HS-27A (cell line): ENCODE results near the gene ANTXR2.
"Not testable (repeated sequence)": the region's sequence is repeated elsewhere in the genome, so short reads cannot be mapped to it uniquely, and the experiment has no call there.

ENCODE experiments used
- DNase-seq: peaks from one replicate; pipeline ENCODE4 v3.0.0-alpha.2; 2012; ENCODE audit warnings: low read depth, missing footprints

Gene ANTXR2

GRCh38 chr4:80024335-80024734, 48.7 kb downstream of the ANTXR2 start:
- DNase-seq: no peak

GRCh38 chr4:80022282-80022681, 50.7 kb downstream of the ANTXR2 start:
- no peak for DNase-seq

- DNase-seq: peak; percentile 77
These were observed 55.7 kb downstream of the ANTXR2 start for GRCh38 chr4:80017125-80017854.

DNA sequence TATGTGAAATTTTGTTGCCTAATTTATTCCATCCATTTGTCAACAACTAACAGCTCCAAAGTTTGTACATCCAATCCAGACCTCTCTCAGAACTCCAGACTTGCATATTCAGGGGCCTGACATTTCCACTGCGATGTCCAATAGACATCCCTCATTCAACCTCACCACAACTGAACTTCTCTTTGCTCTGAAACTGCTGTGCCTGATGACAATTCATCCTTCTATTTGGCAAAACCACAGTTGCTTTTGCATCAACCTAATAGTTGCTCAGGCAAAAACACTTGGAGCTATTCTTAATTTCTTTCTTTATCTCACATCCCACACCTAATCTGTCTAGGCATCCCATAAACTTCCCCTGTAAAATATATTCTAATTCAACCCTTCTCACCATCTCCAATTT, 56.5 kb downstream of the ANTXR2 start:
- no peak for DNase-seq

GRCh38 chr4:80015407-80016189, 57.4 kb downstream of the ANTXR2 start:
- no peak for DNase-seq

DNA sequence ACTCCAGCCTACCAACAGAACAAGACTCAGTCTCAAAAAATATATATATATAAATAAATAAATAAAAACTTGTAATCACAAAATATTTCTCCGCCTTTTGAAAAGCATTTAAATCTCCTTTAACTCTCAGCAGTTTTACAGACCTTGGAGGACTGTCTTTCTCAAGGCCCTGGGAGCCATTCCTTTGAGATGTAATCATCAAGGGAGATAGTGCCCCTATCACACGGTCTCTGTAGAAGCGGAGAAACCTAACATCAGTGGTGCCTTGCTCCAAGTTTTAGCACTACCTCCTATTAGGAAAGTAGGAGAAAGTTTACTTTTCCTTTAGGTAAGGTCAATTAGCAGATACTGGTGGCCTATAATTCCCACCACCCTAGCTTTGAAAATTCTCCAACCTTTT, 58.5 kb downstream of the ANTXR2 start:
- DNase-seq: no peak

GRCh38 chr4:80012291-80012690, 60.7 kb downstream of the ANTXR2 start:
- DNase-seq: no peak

GRCh38 chr4:80011636-80012236, 61.3 kb downstream of the ANTXR2 start:
- no peak for DNase-seq

DNA sequence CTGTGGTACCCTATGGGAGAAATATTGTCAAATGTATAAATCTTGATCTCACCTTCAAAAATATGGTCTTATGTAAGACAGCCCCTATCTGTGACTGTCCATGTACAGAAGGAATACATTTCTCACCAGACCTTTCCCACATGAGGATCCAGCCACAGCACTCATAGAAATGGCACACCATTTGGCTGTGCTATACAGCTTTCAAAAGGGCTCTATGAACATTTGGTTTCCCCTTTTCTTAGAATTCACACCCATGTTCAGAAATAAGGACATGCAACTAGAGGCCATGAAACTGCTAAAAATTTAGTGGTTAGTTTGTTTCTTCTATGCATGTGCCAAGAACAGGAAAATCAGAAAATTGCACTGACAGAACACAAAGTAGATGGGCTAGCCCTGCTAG, 62.7 kb downstream of the ANTXR2 start:
- no peak for DNase-seq

- DNase-seq: no peak
These were observed 63.2 kb downstream of the ANTXR2 start for GRCh38 chr4:80009806-80010205.

- DNase-seq: no peak
These were observed 64.1 kb downstream of the ANTXR2 start for GRCh38 chr4:80008971-80009370.

DNA sequence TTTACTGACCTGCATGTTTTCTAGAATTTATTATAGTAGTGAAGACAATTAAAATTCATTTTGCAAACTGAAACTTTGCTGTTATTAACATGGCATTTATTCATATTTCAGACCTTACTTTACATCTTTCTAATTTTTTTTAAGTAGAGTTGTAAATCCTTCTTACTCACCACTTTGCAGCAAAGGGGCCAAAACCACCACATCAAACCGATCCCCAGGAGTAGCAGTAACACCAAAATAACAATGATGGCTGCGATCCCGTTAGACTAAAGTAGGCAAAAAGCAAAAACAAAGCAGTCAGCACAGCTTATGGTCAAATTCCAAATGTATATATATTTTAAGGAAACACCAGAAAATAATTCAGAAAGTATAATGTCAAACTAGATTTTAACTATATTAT, 64.7 kb downstream of the ANTXR2 start:
- DNase-seq: no peak

- DNase-seq: no peak
These were observed 65.3 kb downstream of the ANTXR2 start for GRCh38 chr4:80007745-80008149.

DNA sequence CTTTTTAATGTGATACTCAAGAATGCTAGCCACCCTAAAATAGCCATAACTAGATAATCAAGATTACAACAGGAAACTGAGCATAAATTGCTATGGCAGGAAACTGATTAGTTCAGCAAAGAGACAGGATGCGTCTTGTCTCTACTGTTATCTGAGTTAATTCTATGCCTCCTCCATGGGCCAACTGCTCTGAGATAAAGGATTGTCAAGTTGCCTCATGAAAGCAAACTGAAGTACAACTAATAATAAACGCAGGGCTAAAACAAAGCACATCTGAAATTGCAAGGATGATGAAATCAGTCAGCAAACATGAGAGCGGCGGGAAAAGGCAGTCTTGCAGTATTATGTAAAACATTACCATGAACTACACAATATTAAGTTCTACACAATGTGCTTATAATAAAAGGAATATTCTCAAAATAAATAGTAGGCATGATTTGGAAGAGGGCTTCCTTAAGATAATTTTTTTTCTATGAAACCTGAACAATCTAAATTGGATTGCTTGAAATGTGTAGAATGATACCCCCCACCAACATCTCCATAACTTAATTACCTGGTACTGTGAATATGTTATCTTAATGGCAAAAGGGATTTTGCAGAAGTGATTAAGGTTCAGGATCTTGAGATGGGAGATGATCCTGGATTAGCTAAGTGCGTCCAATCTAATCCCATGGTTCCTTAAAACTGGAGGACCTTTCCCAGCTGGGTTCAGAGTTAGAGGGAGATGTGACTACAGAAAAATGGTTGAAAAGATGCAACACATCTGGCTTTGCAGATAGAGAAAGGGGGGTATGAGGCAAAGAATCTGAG, 65.9 kb downstream of the ANTXR2 start:
- DNase-seq: no peak

GRCh38 chr4:80005863-80006262, 67.2 kb downstream of the ANTXR2 start:
- DNase-seq: no peak

DNA sequence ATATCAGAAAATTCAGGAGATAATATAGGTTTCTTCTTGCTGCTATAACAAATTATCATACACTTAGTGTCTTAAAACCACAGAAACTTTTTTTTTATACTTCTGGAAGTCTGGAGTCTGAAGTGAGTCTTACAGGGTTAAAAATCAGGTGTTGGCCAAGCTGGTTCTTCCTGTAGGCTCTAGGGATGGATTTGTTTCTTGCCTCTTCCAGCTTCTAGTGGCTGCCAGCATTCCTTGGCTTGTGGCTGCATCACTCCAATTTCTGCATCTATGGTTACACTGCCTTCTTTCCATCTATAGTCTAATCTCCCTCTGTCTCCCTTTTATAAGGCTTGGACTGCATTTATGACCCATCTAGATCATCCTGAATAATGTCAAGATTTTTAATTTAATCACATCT, 68.7 kb downstream of the ANTXR2 start:
- no peak for DNase-seq

DNA sequence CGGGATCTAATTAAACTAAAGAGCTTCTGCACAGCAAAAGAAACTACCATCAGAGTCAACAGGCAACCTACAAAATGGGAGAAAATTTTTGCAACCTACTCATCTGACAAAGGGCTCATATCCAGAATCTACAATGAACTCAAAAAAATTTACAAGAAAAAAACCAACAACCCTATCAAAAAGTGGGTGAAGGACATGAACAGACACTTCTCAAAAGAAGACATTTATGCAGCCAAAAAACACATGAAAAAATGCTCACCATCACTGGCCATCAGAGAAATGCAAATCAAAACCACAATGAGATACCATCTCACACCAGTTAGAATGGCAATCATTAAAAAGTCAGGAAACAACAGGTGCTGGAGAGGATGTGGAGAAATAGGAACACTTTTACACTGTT, 70.5 kb downstream of the ANTXR2 start:
- not testable (repeated sequence) for DNase-seq

- not testable (repeated sequence) for DNase-seq
These were observed 74.0 kb downstream of the ANTXR2 start for GRCh38 chr4:79999048-79999447.

DNA sequence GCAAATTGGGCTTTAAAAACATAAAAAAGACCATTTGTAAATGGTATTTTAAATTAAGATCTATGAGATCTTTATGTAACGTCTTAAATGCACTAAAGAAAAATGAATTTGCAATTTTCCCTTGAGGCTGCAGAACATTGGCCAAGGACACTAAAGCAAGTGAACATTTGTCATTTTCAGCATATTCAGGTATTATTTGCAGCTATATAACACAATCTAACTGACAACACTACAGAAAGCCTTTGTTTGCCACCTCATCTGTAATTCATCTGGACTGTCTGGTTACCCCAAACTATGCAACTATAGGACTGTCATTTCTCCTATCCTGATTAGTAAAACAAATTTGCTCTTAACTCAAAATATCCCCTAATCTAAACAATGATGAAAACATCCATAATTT, 74.8 kb downstream of the ANTXR2 start:
- no peak for DNase-seq

GRCh38 chr4:79996851-79997250, 76.2 kb downstream of the ANTXR2 start:
- DNase-seq: no peak

DNA sequence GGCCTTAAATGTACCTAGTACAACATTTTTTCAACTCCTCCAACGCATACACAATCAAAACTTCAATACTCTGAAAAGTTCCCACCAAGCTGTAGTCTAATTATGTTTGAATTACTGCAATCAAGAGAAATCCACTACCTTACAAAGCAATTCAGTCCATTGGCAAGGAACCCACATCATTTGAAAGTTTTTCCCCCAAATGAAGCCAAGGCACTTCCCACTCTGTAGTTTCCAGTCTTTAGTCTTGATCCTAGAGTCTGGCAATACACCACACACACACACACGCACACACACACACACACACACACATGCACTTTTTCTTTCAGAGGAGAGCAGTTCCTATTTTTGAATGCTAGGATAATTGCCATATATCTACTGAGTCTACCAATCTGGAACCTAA, 79.6 kb downstream of the ANTXR2 start:
- no peak for DNase-seq

DNA sequence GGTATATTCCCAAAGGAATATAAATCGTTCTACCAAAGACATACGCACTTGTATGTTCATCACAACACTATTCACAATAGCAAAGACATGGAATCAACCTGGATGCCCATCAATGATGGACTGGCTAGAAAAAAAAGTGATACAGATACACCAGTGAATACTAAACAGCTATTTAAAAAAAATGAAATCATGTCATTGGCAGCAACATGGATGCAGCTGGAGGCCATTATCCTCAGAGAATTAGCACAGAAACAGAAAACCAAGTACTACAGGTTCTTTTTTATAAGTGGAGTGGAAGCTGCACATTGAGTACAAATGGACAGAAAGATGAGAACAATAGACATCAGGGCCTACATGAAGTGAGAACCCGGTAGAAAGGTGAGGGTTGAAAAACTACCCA, 81.4 kb downstream of the ANTXR2 start:
- no peak for DNase-seq
